Measurements from ENCODE around the gene ERCC6L. TPM values are rescaled to one million over a fixed set of nuclear protein-coding genes. Genes with fewer than 3 reads are reported as not detected.

ERCC6L gene
- total RNA-seq, 2 donors from 2014 or later, result not detected

- Histone ChIP-seq H3K9me3 (no peaks in the 10 kb centered on the region), H3K27ac (no peak overlapping the region), H3K36me3 (replicated peaks in 1 of 2; ENCODE audit: insufficient read depth in 1 of 2, low read depth in 2 of 2) (no peaks in the 10 kb centered on the region), H3K27me3 (no peaks in the 10 kb centered on the region), H3K4me1 (peaks cover 9% of the 10 kb centered on the region), H3K4me3 (no peak overlapping the region)
- 95 to 100% methylated on average over 1 to 3 of the region's 3 CpGs for WGBS, 2 donors
- peak; percentile 59 to 80 (median 64) for DNase-seq
- peak; percentile 67 for ATAC-seq
- intact Hi-C loops (cut with DNase I), result no loop called here
- peak; percentile 44 to 69 (median 58) for TF ChIP-seq CTCF (IDR thresholded peaks at IDR 0.05)
- no peak for TF ChIP-seq POLR2A (IDR thresholded peaks at IDR 0.05)
Measured at GRCh38 chrX:72245461-72246089, 6.7 kb upstream of the ERCC6L start.

GRCh38 chrX:72243472-72243871, 4.6 kb upstream of the ERCC6L start:
- intact Hi-C loops (cut with DNase I), result no loop called here
- TF ChIP-seq POLR2A (IDR thresholded peaks at IDR 0.05) (no peak), CTCF (IDR thresholded peaks at IDR 0.05) (no peak)

GRCh38 chrX:72240976-72241375, 2.1 kb upstream of the ERCC6L start:
- no peaks in the 10 kb centered on the region for H3K36me3 ChIP-seq (replicated peaks in 1 of 2; ENCODE audit: insufficient read depth in 1 of 2, low read depth in 2 of 2)
- H3K27me3 ChIP-seq, result no peaks in the 10 kb centered on the region
- TF ChIP-seq POLR2A (IDR thresholded peaks at IDR 0.05) (no peak), CTCF (IDR thresholded peaks at IDR 0.05) (no peak)
- no peaks in the 10 kb centered on the region for H3K9me3 ChIP-seq
- DNase-seq, result no peak
- no peak for ATAC-seq
- no peak overlapping the region for H3K27ac ChIP-seq
- 83 to 95% methylated on average over 4 of the region's 4 CpGs for WGBS, 2 donors
- no peak overlapping the region for H3K4me3 ChIP-seq
- H3K4me1 ChIP-seq, result peaks cover 4% of the 10 kb centered on the region
- intact Hi-C loops (cut with DNase I), result no loop called here

More at GRCh38 chrX:72243472-72243871, 4.6 kb upstream of the ERCC6L start:
- Histone ChIP-seq H3K27ac (no peak overlapping the region), H3K4me1 (peaks cover 12% of the 10 kb centered on the region), H3K27me3 (no peaks in the 10 kb centered on the region), H3K9me3 (no peaks in the 10 kb centered on the region), H3K36me3 (replicated peaks in 1 of 2; ENCODE audit: insufficient read depth in 1 of 2, low read depth in 2 of 2) (no peaks in the 10 kb centered on the region), H3K4me3 (no peak overlapping the region)
- ATAC-seq (no peak), DNase-seq (no peak)
- 43 to 58% methylated on average over 3 of the region's 3 CpGs for WGBS, 2 donors

GRCh38 chrX:72238183-72238582, 644 bp downstream of the ERCC6L start:
- 11 to 13% methylated on average over 6 of the region's 6 CpGs for WGBS, 2 donors
- H3K4me3 ChIP-seq, result no peak overlapping the region

More at GRCh38 chrX:72238183-72238582, 644 bp downstream of the ERCC6L start:
- Histone ChIP-seq H3K4me1 (peaks cover 4% of the 10 kb centered on the region), H3K27me3 (no peaks in the 10 kb centered on the region), H3K9me3 (no peaks in the 10 kb centered on the region), H3K27ac (no peak overlapping the region), H3K36me3 (replicated peaks in 1 of 2; ENCODE audit: insufficient read depth in 1 of 2, low read depth in 2 of 2) (no peaks in the 10 kb centered on the region)
- DNase-seq, result no peak
- intact Hi-C loops (cut with DNase I), result no loop called here
- ATAC-seq, result no peak
- TF ChIP-seq CTCF (IDR thresholded peaks at IDR 0.05), result no peak
- TF ChIP-seq POLR2A (IDR thresholded peaks at IDR 0.05), result no peak
